Mammary microvascular endothelial cell (primary cell): ENCODE data around the gene SOCS2. TPM values are rescaled to one million over a fixed set of nuclear protein-coding genes. Genes with fewer than 3 reads are reported as not detected.

Experiments used
- total RNA-seq: library from RNA; depleted of rRNA; stranded (reverse); fragments of >200 nt; gene quantifications from 2 replicates; pipeline ENCODE4 v1.2.3, GENCODE V29; 2015

Gene SOCS2
- 150 and 158 TPM in 2 replicates for total RNA-seq

GRCh38 chr12:93571925-93572711, at the start of gene SOCS2:
SOCS2 (plus strand) TSS chr12:93572675; CDS start chr12:93572898, 223 bp downstream.

Other genes starting within 250 kb of the SOCS2 start
- 41.6 and 44.1 TPM in 2 replicates for gene NUDT4, start 194.8 kb upstream of the SOCS2 start, total RNA-seq
- 77.7 and 79.3 TPM in 2 replicates for gene UBE2N, start 130.7 kb upstream of the SOCS2 start, total RNA-seq
- gene MRPL42, start 105.2 kb upstream of the SOCS2 start, total RNA-seq = 71.2 and 72.1 TPM in 2 replicates
- 57.2 and 61.2 TPM in 2 replicates for gene CRADD, start 104.7 kb downstream of the SOCS2 start, total RNA-seq